Bronchial epithelial cell (primary cell): ENCODE measurements around the gene KCTD4. TPM values are rescaled to one million over a fixed set of nuclear protein-coding genes. Genes with fewer than 3 reads are reported as not detected.

ENCODE experiments used
- DNase-seq: peaks from one replicate; pipeline ENCODE4 v3.0.0-alpha.2; 2010; ENCODE audit warnings: low read depth
- FAIRE-seq: peaks from 2 replicates; lab custom pipeline; 2011; peaks lifted over from hg19 to GRCh38; lab: Jason Lieb, UNC
- H3K27me3 ChIP-seq: 2 replicates; pipeline ENCODE4 v1.5.1; 2011; ENCODE audit warnings: low read length; ENCODE audit not compliant: control insufficient read depth, insufficient read depth
- H3K36me3 ChIP-seq: 2 replicates; pipeline ENCODE4 v1.5.1; 2011; ENCODE audit warnings: low read length; ENCODE audit not compliant: control insufficient read depth, insufficient read depth
- H3K4me3 ChIP-seq: 2 replicates; pipeline ENCODE4 v1.5.1; 2011; ENCODE audit warnings: mild to moderate bottlenecking, low read depth, low read length, control low read depth
- CTCF ChIP-seq: IDR thresholded peaks from 2 replicates; pipeline ENCODE4 v1.5.1; 2011; ENCODE audit warnings: mild to moderate bottlenecking, moderate library complexity, low read length, control low read depth, inconsistent platforms; ENCODE audit not compliant: insufficient read depth, severe bottlenecking
- total RNA-seq: library from RNA; depleted of rRNA; stranded (reverse); fragments of >200 nt; gene quantifications from 2 replicates; pipeline ENCODE4 v1.2.1, GENCODE V29; 2014

The KCTD4 gene
- total RNA-seq, 1 donor from 2014 or later: not detected

GRCh38 chr13:45229172-45229571 lies 28.3 kb upstream of the KCTD4 start:
- DNase-seq (no peak), FAIRE-seq (no peak)
- no peak for TF ChIP-seq CTCF
- no peak overlapping the region for H3K4me3 ChIP-seq
- H3K36me3 ChIP-seq: no peaks in the 10 kb centered on the region
- no peaks in the 10 kb centered on the region for H3K27me3 ChIP-seq

- no peak for FAIRE-seq
- DNase-seq: no peak
- no peaks in the 10 kb centered on the region for H3K27me3 ChIP-seq
- TF ChIP-seq CTCF: no peak
- no peaks in the 10 kb centered on the region for H3K36me3 ChIP-seq
- no peak overlapping the region for H3K4me3 ChIP-seq
These were observed 27.2 kb upstream of the KCTD4 start for GRCh38 chr13:45228002-45228401.

- Histone ChIP-seq H3K36me3 (no peaks in the 10 kb centered on the region), H3K27me3 (no peaks in the 10 kb centered on the region), H3K4me3 (no peak overlapping the region)
- FAIRE-seq (no peak), DNase-seq (no peak)
- no peak for TF ChIP-seq CTCF
These were observed 25.2 kb upstream of the KCTD4 start for GRCh38 chr13:45226024-45226423.

- FAIRE-seq (no peak), DNase-seq (no peak)
- Histone ChIP-seq H3K4me3 (no peak overlapping the region), H3K27me3 (no peaks in the 10 kb centered on the region), H3K36me3 (no peaks in the 10 kb centered on the region)
- no peak for TF ChIP-seq CTCF
These were observed 24.5 kb upstream of the KCTD4 start for GRCh38 chr13:45225370-45225769.

GRCh38 chr13:45224176-45224575 lies 23.3 kb upstream of the KCTD4 start:
- no peak for DNase-seq
- Histone ChIP-seq H3K36me3 (no peaks in the 10 kb centered on the region), H3K4me3 (no peak overlapping the region), H3K27me3 (no peaks in the 10 kb centered on the region)
- TF ChIP-seq CTCF: no peak
- FAIRE-seq: no peak

GRCh38 chr13:45222919-45223318 lies 22.1 kb upstream of the KCTD4 start:
- Histone ChIP-seq H3K4me3 (no peak overlapping the region), H3K27me3 (no peaks in the 10 kb centered on the region), H3K36me3 (no peaks in the 10 kb centered on the region)
- no peak for DNase-seq
- no peak for TF ChIP-seq CTCF
- FAIRE-seq: no peak
